Body of pancreas (tissue), 4 donors: ENCODE data around the gene KYAT1.

Experiments
- CTCF ChIP-seq, 7 experiments: fragments of 450-650 bp in 4 of 7; fragments of 200-600 bp in 3 of 7; sonication (generic) in 3 of 7; IDR thresholded peaks; one replicate each; pipeline ENCODE4 v1.5.1; 2016 to 2019; ENCODE audit warnings: antibody characterized with exemption in 7 of 7
- POLR2A ChIP-seq, 3 donors: fragments of 450-650 bp; IDR thresholded peaks; one replicate each; pipeline ENCODE4 v1.6.1; 2016; ENCODE audit warnings: antibody characterized with exemption in 3 of 3, mild to moderate bottlenecking in 2 of 3

GRCh38 chr9:128824911-128825310 lies 56.8 kb downstream of the KYAT1 start:
- no peak for TF ChIP-seq CTCF (IDR thresholded peaks at IDR 0.05)
- TF ChIP-seq POLR2A (IDR thresholded peaks at IDR 0.05), result no peak
